ENCODE measurements around the gene BASP1.

BASP1 gene

DNA sequence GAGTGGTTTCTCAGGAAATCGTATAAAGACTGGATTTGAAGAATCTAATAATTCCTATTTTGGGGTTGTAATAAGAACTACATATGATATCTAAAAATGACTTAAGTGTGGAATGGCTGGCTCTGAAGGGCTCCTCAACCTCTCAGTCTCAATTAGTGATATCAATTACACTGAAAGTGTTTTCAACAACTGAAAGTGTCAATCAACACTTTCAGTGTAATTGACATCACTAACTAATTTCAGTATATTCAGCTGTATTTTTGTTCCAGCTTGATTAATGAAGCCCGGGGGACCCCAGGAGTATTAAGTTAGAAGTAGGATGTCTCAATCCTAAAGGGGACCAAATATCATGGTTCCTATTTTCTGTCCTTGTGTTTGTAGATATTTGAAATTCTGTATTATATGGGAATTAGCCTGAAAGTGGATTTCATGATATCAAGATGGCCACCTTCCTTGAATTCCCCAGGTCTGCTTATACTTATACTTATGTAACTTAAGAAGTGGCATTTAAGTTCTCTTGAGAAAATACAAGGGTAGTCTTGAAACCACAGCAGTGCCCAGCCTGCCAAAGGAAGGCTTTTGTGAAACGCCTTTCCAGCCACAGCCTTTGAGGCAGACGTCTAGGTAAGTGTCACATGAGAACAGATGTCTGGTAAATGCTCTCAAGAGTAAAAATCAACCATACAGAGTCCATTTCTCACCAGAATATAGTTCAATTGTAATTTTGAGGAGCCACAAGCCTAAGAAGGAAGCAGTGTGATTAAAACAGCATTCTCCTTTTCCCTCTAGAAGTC, 4.6 kb downstream of the BASP1 start:
- TF ChIP-seq, protein P1, sequence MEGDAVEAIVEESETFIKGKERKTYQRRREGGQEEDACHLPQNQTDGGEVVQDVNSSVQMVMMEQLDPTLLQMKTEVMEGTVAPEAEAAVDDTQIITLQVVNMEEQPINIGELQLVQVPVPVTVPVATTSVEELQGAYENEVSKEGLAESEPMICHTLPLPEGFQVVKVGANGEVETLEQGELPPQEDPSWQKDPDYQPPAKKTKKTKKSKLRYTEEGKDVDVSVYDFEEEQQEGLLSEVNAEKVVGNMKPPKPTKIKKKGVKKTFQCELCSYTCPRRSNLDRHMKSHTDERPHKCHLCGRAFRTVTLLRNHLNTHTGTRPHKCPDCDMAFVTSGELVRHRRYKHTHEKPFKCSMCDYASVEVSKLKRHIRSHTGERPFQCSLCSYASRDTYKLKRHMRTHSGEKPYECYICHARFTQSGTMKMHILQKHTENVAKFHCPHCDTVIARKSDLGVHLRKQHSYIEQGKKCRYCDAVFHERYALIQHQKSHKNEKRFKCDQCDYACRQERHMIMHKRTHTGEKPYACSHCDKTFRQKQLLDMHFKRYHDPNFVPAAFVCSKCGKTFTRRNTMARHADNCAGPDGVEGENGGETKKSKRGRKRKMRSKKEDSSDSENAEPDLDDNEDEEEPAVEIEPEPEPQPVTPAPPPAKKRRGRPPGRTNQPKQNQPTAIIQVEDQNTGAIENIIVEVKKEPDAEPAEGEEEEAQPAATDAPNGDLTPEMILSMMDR (IDR thresholded peaks at IDR 0.05; ENCODE audit: low read depth, low read length), result no peak
- DNase-seq, result no peak
- Histone ChIP-seq H3K36me3 (no peaks in the 10 kb centered on the region; the same call in 1 of the 2 replicates), H3K27me3 (ENCODE audit: insufficient read depth, low read depth, severe bottlenecking) (peaks cover 2% of the 10 kb centered on the region), H3K4me3 (ENCODE audit: low read depth, low read length) (no peak overlapping the region), H3K27ac (no peak overlapping the region), H3K9me3 (ENCODE audit: severe bottlenecking) (peaks cover 2% of the 10 kb centered on the region)

DNA sequence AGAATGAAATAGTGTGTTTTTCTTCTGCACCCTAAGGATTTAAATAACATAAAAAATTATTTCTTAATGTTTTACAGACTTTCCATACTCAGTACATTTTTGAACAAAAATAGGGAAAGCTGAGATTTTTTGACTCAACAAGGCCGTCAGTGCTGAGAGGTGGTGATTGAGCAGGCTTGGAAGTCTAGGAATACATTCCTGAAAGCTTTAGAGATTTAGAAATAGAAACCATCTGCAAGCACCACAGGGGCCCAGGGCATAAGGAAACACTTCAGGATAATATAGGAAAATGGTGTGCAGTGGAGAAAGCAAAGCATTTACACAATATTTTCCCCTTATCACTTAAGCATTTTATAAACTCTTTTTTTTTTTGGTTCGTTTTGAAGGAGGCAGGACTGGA, 5.2 kb downstream of the BASP1 start:
- Histone ChIP-seq H3K36me3 (no peaks in the 10 kb centered on the region; the same call in 1 of the 2 replicates), H3K27ac (no peak overlapping the region), H3K27me3 (ENCODE audit: insufficient read depth, low read depth, severe bottlenecking) (peaks cover 2% of the 10 kb centered on the region), H3K4me3 (ENCODE audit: low read depth, low read length) (no peak overlapping the region), H3K9me3 (ENCODE audit: severe bottlenecking) (peaks cover 2% of the 10 kb centered on the region)
- TF ChIP-seq, protein P1 (IDR thresholded peaks at IDR 0.05; ENCODE audit: low read depth, low read length), result no peak
- DNase-seq, result no peak

DNA sequence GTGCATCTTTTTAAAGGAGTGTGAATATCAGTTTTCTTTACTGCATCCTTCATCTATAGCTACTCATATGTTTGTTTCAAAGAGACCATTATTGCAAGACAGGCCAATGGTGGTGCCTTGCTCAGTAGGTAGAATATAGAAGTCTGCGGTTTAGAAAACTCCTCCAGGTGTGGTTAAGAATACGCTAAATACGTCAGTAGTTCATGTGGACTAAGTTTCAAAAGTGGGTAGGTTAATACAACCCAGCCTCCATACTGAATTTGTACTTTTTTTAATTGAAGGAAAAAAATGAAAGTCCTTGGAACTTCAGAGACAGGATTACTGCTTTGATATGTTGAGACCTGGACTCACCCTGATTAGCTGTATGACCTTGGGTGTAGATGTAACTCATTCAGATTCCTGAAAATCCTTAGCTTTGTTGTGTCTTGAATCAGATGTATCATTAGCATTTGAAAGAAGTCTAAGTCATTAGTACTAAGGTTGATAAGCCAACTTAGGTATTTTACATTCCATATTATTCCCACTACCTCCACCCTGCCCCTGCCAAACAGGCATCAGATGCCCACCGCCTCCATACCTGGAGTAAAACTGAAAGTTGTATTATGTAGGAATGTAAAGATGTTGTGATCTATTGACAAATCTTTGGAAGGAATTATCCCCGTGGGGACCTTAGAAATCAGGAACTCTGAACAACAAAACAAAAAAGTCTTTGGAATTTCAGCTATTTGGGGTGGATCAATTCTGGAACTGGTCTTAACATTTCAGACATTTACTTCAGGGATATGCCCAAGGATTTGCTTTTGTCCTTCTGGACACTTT, 6.1 kb downstream of the BASP1 start:
- H3K27me3 ChIP-seq (ENCODE audit: insufficient read depth, low read depth, severe bottlenecking), result no peaks in the 10 kb centered on the region
- no peak overlapping the region for H3K27ac ChIP-seq
- H3K4me3 ChIP-seq (ENCODE audit: low read depth, low read length), result no peak overlapping the region
- peaks cover 2% of the 10 kb centered on the region for H3K9me3 ChIP-seq (ENCODE audit: severe bottlenecking)
- H3K36me3 ChIP-seq, result no peaks in the 10 kb centered on the region; the same call in 1 of the 2 replicates
- DNase-seq, result no peak
- TF ChIP-seq, protein P1 (IDR thresholded peaks at IDR 0.05; ENCODE audit: low read depth, low read length), result no peak

DNA sequence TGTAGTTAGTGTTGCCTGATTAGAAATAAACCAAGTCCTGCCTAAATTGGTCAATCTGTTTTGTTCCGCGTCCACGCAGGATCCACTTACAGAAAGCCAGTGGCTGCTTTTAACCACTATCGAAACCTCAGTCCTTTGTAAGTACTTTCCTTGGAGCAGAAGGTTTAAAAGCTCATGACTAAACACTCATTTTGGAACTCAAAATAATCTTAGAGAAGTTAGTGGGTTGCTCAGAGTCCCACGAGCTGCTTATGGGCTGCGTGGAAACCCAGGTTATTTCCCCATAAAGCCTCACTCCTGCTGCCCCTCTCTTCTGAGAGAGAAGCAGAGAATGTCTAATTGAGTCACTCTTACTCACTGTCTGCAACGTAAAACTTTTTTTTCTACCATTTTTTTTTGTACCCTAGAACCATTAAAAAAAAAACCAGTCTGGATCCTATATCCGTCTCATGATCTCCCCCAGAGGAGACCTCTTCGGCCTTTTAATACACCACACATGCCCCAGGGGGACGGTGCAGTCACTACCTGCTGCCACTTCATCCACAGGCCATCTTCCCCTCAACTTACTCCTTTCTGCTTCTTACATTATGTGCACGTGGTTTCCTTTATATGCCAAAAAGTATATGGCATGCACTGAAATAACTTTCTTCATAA, 7.6 kb downstream of the BASP1 start:
- DNase-seq, result no peak
- TF ChIP-seq, protein P1 (IDR thresholded peaks at IDR 0.05; ENCODE audit: low read depth, low read length), result no peak
- Histone ChIP-seq H3K9me3 (ENCODE audit: severe bottlenecking) (no peaks in the 10 kb centered on the region), H3K27ac (no peak overlapping the region), H3K4me3 (ENCODE audit: low read depth, low read length) (no peak overlapping the region), H3K36me3 (no peaks in the 10 kb centered on the region), H3K27me3 (ENCODE audit: insufficient read depth, low read depth, severe bottlenecking) (no peaks in the 10 kb centered on the region)

DNA sequence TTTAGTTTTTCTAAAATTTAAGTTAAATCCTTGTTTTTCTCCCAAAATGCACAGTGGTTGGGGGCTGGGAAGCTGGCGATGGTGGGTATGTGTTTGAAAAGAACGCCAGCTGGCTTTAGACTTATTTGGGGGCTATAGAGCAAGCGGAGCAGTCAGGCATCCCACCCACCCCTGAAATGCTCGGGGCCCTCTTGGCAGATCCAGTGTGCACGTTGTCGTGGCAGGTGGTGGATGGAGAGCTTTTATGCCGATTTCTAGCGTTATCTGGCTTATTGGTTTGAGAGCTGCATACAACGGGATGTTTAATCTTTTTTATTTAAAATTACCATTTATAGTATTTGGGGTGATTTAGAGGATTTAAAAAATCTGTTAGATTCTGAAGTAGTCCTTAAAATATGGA, 8.1 kb downstream of the BASP1 start:
- no peaks in the 10 kb centered on the region for H3K9me3 ChIP-seq (ENCODE audit: severe bottlenecking)
- no peak overlapping the region for H3K27ac ChIP-seq
- no peak overlapping the region for H3K4me3 ChIP-seq (ENCODE audit: low read depth, low read length)
- no peak for DNase-seq
- no peaks in the 10 kb centered on the region for H3K27me3 ChIP-seq (ENCODE audit: insufficient read depth, low read depth, severe bottlenecking)
- H3K36me3 ChIP-seq, result no peaks in the 10 kb centered on the region
- TF ChIP-seq, protein P1 (IDR thresholded peaks at IDR 0.05; ENCODE audit: low read depth, low read length), result no peak

Data from WERI-Rb-1 (cell line).